ENCODE measurements around the gene MAP1LC3A. TPM values are rescaled to one million over a fixed set of nuclear protein-coding genes. Genes with fewer than 3 reads are reported as not detected.

The MAP1LC3A gene
- total RNA-seq, 3 donors from 2014 or later, result 39.2 to 58.2 (median 51.5) TPM

DNA sequence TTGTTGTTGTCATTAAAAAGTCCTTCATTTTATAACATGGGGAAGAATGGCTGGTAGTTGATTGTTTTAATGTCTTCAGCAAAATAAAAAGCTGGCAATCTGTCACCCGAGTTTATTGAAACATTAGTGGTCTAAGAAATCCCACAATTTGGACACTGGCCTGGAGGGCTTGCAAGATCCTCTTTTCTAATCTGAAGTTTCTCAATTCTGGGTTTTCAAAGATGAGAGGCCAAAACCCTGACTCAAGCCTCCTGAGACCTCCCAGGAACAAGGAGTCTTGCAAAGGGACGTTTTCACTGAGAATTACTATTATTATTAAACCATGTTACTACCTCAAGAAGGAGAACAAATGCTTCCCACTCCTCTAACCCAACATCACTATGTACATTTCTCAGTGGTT lies 19.5 kb downstream of the MAP1LC3A start:
- Histone ChIP-seq H3K4me1 (no peaks in the 10 kb centered on the region), H3K27ac (no peak overlapping the region), H3K27me3 (no peaks in the 10 kb centered on the region), H3K4me3 (no peak overlapping the region), H3K9me3 (no peaks in the 10 kb centered on the region), H3K36me3 (no peaks in the 10 kb centered on the region)
- intact Hi-C loops (cut with DNase I; ENCODE audit: low total_unique reads), result no loop called here
- no peak for DNase-seq (ENCODE audit: low spot score in 2 of 2)
- TF ChIP-seq, protein P1, sequence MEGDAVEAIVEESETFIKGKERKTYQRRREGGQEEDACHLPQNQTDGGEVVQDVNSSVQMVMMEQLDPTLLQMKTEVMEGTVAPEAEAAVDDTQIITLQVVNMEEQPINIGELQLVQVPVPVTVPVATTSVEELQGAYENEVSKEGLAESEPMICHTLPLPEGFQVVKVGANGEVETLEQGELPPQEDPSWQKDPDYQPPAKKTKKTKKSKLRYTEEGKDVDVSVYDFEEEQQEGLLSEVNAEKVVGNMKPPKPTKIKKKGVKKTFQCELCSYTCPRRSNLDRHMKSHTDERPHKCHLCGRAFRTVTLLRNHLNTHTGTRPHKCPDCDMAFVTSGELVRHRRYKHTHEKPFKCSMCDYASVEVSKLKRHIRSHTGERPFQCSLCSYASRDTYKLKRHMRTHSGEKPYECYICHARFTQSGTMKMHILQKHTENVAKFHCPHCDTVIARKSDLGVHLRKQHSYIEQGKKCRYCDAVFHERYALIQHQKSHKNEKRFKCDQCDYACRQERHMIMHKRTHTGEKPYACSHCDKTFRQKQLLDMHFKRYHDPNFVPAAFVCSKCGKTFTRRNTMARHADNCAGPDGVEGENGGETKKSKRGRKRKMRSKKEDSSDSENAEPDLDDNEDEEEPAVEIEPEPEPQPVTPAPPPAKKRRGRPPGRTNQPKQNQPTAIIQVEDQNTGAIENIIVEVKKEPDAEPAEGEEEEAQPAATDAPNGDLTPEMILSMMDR (IDR thresholded peaks at IDR 0.05), result no peak
- TF ChIP-seq POLR2A (IDR thresholded peaks at IDR 0.05), result no peak
- TF ChIP-seq POLR2AphosphoS5 (IDR thresholded peaks at IDR 0.05), result no peak

DNA sequence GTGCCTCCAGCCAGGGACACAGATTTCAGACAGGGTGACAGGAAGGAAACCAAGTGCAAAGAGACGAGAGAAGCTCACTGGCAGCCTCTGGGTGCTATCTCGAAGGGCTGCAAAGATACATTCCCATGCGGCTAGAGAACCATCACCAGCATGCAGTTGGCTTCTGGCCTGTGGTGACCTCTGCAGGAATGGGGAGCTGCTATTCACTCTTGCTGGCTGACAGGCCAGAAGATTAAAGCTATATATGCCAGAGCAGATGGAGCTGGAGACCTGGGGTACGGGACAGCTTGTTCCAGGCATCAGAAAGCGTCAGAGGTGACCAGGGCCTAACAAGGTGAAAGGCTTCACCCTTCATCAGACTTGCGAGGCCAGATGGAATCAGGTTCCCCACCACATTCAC lies 20.0 kb downstream of the MAP1LC3A start:
- H3K4me3 ChIP-seq, result no peak overlapping the region
- no peak for DNase-seq (ENCODE audit: low spot score in 2 of 2)
- no peaks in the 10 kb centered on the region for H3K36me3 ChIP-seq
- no peaks in the 10 kb centered on the region for H3K9me3 ChIP-seq
- H3K4me1 ChIP-seq, result no peaks in the 10 kb centered on the region
- no peak overlapping the region for H3K27ac ChIP-seq
- TF ChIP-seq POLR2AphosphoS5 (IDR thresholded peaks at IDR 0.05), result no peak
- no peak for TF ChIP-seq POLR2A (IDR thresholded peaks at IDR 0.05)
- TF ChIP-seq, protein P1 (IDR thresholded peaks at IDR 0.05), result no peak
- H3K27me3 ChIP-seq, result no peaks in the 10 kb centered on the region
- intact Hi-C loops (cut with DNase I; ENCODE audit: low total_unique reads), result no loop called here

DNA sequence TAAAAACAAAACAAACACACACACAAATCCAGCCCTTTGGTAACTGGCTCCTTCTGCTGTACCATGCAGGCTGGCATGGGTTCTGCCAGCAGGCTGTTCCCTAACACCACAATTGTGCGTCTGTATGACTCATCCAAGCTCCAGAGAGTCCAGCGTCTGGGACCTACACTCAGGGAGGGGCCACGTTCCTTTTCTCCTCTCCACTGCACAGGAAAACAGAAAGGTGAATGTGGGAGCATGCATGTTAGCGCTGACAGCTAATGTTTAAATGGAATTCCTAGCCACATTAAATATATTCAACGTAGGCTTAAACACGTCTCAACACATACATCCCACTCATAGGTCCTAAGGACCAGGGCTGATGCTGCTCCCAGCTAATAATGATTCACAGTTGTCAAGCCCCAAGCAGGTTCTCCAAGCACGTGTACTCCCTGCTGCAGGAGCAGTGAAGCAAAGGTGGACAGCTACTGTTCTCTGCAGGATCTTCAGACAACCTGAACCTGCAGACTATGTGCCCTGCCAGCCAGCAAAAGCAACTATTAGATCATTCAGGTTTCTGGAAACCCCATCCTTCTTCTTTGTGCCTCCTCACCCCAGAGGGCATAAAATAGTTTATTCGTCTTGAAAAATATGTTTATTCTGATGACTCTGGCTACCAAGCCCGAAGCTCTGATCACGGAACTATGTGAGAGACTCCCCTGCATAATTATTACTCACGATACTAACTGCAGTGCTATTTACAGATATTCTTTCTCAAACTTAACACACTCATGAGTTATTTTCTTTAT lies 20.9 kb downstream of the MAP1LC3A start:
- H3K27me3 ChIP-seq, result no peaks in the 10 kb centered on the region
- H3K9me3 ChIP-seq, result no peaks in the 10 kb centered on the region
- intact Hi-C loops (cut with DNase I; ENCODE audit: low total_unique reads), result no loop called here
- DNase-seq (ENCODE audit: low spot score in 2 of 2), result no peak
- H3K36me3 ChIP-seq, result no peaks in the 10 kb centered on the region
- TF ChIP-seq POLR2AphosphoS5 (IDR thresholded peaks at IDR 0.05) (peak in 1 of 3 donors; percentile 39), POLR2A (IDR thresholded peaks at IDR 0.05) (no peak)
- TF ChIP-seq, protein P1 (IDR thresholded peaks at IDR 0.05), result peak in 2 of 3 donors; percentile 27 to 29
- H3K27ac ChIP-seq, result no peak overlapping the region
- no peak overlapping the region for H3K4me3 ChIP-seq
- no peaks in the 10 kb centered on the region for H3K4me1 ChIP-seq

DNA sequence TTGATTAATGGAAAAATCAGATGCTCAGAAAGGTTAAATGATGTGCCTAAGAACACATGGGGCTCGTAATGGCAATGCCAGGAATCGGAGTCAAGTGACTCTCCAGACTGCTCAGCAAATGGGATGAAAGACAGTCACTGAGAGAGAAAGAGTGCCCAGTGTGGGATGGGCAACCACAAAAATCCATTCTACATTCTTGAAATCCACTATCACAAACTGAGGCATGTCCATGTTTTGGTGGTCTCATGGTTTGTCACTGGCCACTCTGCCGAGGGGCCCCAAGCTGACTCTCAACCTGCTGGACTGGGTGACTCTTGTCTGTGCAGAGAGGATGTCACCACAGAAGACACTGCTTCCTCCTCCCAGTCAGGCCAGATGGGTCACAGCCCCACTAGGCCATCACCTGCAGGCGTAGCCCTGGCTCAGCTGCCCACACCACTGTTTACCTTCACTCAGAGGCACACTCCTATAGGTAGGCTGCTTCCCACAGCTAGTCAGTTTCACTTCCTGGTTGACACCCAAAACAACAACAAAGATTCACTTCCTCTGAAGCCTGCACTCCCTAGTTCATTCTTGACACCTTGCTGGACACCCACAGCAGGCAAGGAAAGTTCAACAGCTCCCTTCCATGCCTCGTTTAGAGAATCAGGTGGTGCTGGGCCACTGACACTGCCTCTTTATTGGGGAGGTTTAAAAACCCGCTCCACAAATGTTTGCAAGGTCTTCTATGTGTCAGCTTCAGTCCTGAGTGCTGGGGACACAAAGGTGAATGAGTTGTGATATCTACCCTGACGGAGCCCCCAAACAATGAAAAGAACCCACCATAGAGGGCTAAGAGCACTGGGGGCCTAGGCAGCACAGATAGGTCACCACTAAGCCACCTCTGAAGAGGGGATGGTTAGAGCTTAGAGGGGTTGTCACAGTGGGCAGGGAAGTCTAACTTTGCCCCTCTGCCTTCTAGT lies 21.7 kb downstream of the MAP1LC3A start:
- Histone ChIP-seq H3K4me1 (no peaks in the 10 kb centered on the region), H3K27ac (peak overlapping the region in 1 of 2 donors; percentile 35), H3K4me3 (no peak overlapping the region), H3K9me3 (no peaks in the 10 kb centered on the region), H3K36me3 (no peaks in the 10 kb centered on the region), H3K27me3 (no peaks in the 10 kb centered on the region)
- DNase-seq (ENCODE audit: low spot score in 2 of 2), result no peak
- TF ChIP-seq, protein P1 (IDR thresholded peaks at IDR 0.05), result no peak
- no peak for TF ChIP-seq POLR2AphosphoS5 (IDR thresholded peaks at IDR 0.05)
- TF ChIP-seq POLR2A (IDR thresholded peaks at IDR 0.05), result no peak
- intact Hi-C loops (cut with DNase I; ENCODE audit: low total_unique reads), result no loop called here
